ENCODE measurements around the gene EP400.
"Not testable (repeated sequence)": the region's sequence is repeated elsewhere in the genome, so short reads cannot be mapped to it uniquely, and the experiment has no call there.

The EP400 gene

DNA sequence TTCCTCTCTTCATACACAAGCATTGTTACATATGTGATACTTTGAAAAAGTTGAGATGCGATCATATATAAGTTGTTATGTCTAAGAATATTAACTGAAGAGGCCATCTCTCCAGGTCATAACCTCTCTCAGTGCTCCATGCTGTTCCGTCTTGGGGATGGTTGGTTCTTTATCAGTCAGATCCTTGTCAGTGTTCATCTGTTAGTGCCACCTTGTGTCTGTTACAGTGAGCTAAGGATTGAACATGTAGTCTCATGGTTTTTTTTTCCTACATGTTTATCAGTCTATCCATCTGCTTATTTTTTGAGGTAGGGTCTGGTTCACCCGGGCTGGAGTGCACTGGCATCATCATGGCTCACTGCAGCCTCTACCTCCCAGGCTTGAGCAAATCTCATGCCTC, 30.5 kb downstream of the EP400 start:
- peaks cover 11% of the 10 kb centered on the region for H3K4me1 Mint-ChIP-seq
- H3K4me3 Mint-ChIP-seq: no peak overlapping the region
- no peaks in the 10 kb centered on the region for H3K27me3 Mint-ChIP-seq
- no peak overlapping the region for H3K27ac Mint-ChIP-seq
- H3K36me3 Mint-ChIP-seq: peaks cover 39% of the 10 kb centered on the region
- H3K9me3 Mint-ChIP-seq: no peaks in the 10 kb centered on the region
- ATAC-seq: no peak

DNA sequence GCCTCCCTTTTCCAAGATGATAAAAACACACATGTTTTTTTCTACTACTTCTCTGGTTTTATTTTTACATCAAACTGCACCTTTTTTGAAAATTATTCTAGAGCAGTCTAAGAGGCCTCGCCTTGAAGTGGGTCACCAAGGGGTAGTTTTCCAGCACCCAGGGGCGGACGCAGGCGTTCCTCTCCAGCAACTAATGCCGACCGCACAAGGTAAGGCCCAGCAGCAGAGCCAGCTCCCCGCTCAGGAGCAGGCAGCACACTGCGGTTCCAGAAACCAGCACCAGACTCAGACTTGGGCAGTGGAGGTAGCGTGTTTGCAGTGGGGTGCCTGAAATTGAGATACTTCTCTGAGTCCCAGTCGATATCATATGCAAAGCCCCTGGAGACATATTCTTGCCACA, 31.6 kb downstream of the EP400 start:
- ATAC-seq: no peak
- H3K27ac Mint-ChIP-seq: no peak overlapping the region
- peaks cover 44% of the 10 kb centered on the region for H3K36me3 Mint-ChIP-seq
- no peaks in the 10 kb centered on the region for H3K9me3 Mint-ChIP-seq
- no peaks in the 10 kb centered on the region for H3K27me3 Mint-ChIP-seq
- H3K4me1 Mint-ChIP-seq: peaks cover 5% of the 10 kb centered on the region
- no peak overlapping the region for H3K4me3 Mint-ChIP-seq

DNA sequence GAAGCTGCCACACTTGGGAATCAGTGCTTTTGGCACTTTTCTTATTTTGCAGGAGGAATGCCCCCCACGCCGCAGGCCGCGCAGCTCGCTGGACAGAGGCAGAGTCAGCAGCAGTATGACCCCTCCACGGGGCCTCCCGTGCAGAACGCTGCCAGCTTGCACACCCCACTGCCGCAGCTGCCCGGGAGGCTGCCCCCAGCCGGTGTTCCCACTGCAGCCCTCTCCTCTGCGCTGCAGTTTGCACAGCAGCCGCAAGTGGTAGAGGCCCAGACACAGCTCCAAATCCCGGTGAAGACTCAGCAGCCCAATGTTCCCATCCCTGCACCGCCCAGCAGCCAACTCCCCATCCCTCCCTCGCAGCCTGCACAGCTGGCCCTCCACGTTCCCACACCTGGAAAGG, 32.3 kb downstream of the EP400 start:
- Mint-ChIP-seq H3K36me3 (peaks cover 49% of the 10 kb centered on the region), H3K27ac (no peak overlapping the region), H3K9me3 (no peaks in the 10 kb centered on the region), H3K4me1 (peaks cover 5% of the 10 kb centered on the region), H3K27me3 (no peaks in the 10 kb centered on the region), H3K4me3 (no peak overlapping the region)
- no peak for ATAC-seq

DNA sequence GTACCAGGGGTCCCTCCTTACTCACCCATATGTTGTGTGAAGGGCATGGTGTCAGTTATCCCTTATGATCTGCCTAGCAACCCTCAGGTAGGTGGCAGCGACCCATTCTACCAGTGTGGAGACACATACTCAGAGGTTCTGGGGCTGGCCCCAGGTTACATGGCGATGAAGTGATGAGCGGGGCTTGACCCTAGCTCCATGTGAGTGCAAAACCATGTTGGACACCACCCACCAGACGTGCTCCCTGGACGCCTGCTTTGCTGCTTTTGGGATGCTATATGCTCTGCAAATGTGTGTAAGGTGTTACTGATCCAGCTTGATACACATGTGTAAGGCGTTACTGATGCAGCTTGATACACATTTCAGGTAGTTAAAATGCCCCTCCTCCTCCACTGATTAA, 33.3 kb downstream of the EP400 start:
- no peak for ATAC-seq
- no peaks in the 10 kb centered on the region for H3K27me3 Mint-ChIP-seq
- no peaks in the 10 kb centered on the region for H3K4me1 Mint-ChIP-seq
- no peak overlapping the region for H3K4me3 Mint-ChIP-seq
- peaks cover 49% of the 10 kb centered on the region for H3K36me3 Mint-ChIP-seq
- no peaks in the 10 kb centered on the region for H3K9me3 Mint-ChIP-seq
- no peak overlapping the region for H3K27ac Mint-ChIP-seq

DNA sequence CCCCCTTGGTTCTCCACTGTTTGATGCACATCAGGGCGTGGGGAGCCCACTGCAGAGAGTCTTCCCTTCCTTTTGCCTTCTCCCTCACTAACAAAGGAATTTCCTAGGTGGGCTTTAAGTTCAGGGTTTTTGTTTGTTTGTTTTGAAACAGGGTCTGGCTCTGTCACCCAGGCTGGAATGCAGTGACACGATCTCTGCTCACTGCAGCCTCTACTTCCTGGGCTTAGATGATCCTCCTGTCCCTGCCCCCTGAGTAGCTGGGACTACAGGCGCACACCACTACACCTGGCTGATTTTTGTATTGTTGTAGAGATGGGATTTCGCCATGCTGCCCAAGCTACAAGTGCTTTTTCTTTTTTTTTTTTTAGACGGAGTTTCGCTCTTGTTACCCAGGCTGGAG, 33.8 kb downstream of the EP400 start:
- no peak for ATAC-seq
- no peaks in the 10 kb centered on the region for H3K27me3 Mint-ChIP-seq
- peaks cover 55% of the 10 kb centered on the region for H3K36me3 Mint-ChIP-seq
- H3K27ac Mint-ChIP-seq: no peak overlapping the region
- no peaks in the 10 kb centered on the region for H3K9me3 Mint-ChIP-seq
- no peaks in the 10 kb centered on the region for H3K4me1 Mint-ChIP-seq
- no peak overlapping the region for H3K4me3 Mint-ChIP-seq

DNA sequence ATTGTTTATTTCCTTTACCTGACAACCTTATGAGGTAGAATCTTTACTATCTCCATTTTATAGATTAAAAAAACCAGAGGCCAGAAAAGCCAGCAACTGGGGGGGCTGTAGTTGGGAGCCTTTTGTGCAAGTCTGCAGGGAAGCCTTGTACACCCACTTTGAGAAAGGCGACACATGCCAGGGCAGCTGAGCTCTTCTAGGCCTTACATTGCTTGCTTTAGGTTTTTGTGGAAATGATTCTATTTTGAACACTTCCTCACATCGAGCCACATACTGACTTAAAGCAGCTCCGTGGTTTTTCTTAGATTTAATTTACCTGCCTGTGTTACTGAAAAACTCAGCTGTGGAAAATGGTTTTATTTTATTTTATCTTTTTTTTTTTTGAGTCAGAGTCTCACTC, 34.6 kb downstream of the EP400 start:
- H3K4me1 Mint-ChIP-seq: no peaks in the 10 kb centered on the region
- ATAC-seq: no peak
- H3K27ac Mint-ChIP-seq: no peak overlapping the region
- H3K27me3 Mint-ChIP-seq: no peaks in the 10 kb centered on the region
- no peaks in the 10 kb centered on the region for H3K9me3 Mint-ChIP-seq
- peaks cover 61% of the 10 kb centered on the region for H3K36me3 Mint-ChIP-seq
- no peak overlapping the region for H3K4me3 Mint-ChIP-seq

DNA sequence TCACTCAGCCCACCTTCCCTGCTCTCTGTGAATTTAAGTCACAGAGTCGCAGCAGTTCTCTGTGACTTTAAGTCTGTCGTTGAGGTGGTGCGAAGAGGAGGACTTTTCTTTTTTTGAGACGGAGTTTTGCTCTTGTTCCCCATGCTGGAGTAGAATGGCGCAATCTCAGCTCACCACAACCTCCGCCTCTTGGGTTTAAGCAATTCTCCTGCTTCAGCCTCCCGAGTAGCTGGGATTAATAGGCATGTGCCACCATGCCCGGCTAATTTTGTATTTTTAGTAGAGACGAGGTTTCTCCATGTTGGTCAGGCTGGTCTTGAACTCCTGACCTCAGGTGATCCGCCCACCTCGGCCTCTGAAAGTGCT, 35.8 kb downstream of the EP400 start:
- H3K27me3 Mint-ChIP-seq, ATAC-seq, H3K4me3 Mint-ChIP-seq, H3K27ac Mint-ChIP-seq, H3K4me1 Mint-ChIP-seq, H3K9me3 Mint-ChIP-seq: not testable (repeated sequence)
- H3K36me3 Mint-ChIP-seq: peaks cover 65% of the 10 kb centered on the region

DNA sequence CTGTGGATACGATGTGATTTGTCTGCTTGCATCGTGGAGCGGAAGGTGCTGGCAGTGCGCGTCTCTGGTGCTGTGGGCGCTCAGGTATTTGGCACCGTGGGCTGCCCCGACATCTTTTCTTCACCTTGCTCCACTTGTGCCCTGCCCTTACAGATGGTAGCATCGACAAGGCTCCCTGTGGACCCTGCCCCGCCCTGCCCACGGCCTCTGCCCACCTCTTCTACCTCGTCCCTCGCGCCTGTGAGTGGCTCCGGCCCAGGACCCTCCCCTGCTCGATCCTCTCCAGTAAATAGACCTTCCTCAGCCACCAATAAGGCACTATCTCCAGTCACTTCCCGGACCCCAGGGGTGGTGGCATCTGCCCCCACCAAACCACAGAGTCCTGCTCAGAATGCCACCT, 36.6 kb downstream of the EP400 start:
- Mint-ChIP-seq H3K36me3 (peaks cover 68% of the 10 kb centered on the region), H3K4me1 (no peaks in the 10 kb centered on the region), H3K27me3 (no peaks in the 10 kb centered on the region), H3K27ac (no peak overlapping the region), H3K9me3 (no peaks in the 10 kb centered on the region), H3K4me3 (no peak overlapping the region)
- ATAC-seq: no peak

DNA sequence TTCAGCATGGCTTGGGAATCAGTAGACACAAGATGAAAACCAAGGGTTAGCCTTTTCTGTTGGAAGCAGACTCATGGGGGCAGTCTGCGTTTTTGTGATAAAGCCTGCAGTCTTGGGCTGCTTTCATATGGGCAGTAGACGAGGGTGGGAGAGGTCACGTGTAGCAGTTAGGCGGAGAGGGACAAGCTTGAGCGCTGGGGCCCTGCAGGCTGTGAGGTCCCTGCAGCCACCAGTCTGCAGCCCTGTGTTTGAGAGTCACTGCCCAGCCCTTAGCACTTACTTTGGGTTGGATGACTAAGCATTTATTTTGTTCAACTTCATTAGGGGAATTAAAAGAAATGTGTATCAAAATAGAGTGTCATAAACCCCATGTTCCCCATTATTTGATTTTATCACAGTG, 37.2 kb downstream of the EP400 start:
- Mint-ChIP-seq H3K36me3 (peaks cover 63% of the 10 kb centered on the region), H3K4me1 (no peaks in the 10 kb centered on the region), H3K27ac (no peak overlapping the region), H3K9me3 (no peaks in the 10 kb centered on the region), H3K27me3 (no peaks in the 10 kb centered on the region), H3K4me3 (no peak overlapping the region)
- no peak for ATAC-seq

DNA sequence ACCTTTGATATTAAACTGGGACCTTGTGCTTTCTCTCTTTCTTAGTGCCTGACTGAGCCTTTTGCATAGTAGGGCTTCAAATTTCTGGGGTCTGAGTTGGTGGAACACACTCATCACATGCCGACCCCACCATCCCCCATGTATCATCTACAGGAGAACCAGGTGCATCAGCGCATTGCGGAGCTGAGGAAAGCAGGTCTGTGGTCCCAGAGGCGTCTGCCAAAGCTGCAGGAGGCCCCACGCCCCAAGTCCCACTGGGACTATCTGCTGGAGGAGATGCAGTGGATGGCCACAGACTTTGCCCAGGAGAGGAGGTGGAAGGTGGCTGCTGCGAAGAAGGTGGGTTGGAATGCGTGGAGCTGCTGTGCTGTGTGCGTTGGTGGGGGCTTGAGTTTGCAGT, 37.8 kb downstream of the EP400 start:
- ATAC-seq: no peak
- H3K4me1 Mint-ChIP-seq: no peaks in the 10 kb centered on the region
- no peak overlapping the region for H3K27ac Mint-ChIP-seq
- peaks cover 65% of the 10 kb centered on the region for H3K36me3 Mint-ChIP-seq
- H3K27me3 Mint-ChIP-seq: no peaks in the 10 kb centered on the region
- H3K9me3 Mint-ChIP-seq: no peaks in the 10 kb centered on the region
- H3K4me3 Mint-ChIP-seq: no peak overlapping the region

DNA sequence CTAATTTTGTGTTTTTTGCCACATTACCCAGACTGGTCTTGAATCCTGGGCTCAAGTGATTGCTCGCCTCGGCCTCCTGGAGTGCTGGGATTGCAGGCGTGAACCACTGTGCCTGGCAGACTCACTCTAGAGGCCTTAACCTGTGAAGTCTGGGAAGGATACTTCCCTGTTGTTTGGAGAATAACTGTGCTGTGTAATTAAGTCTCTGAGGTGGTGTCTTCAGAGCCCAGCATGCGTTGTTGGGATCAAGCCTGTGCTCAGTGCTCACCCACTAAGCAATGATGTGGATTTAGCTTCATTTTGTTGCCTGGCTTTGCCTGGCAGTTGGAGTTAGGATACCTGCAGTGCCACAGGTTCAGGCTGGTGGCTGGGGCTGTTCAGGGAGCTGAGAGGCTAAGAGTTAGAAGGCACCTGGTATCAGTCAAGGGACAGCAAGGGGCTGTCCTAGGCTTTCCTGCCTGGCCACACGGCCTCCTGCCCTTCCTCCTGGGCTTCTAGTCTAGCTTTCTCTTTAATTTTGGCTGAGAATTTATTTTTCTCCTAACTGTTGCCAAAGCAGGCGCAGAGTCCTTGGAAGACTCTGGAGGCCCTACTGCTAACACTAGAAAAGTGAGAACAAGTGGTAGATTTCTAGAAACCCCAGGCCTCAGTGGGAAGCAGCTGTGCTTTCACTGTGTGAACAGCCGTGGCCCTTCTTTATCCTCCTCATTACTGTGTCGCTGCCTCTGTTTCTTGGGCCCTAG, 38.5 kb downstream of the EP400 start:
- Mint-ChIP-seq H3K36me3 (peaks cover 67% of the 10 kb centered on the region), H3K4me3 (no peak overlapping the region), H3K27ac (no peak overlapping the region)

DNA sequence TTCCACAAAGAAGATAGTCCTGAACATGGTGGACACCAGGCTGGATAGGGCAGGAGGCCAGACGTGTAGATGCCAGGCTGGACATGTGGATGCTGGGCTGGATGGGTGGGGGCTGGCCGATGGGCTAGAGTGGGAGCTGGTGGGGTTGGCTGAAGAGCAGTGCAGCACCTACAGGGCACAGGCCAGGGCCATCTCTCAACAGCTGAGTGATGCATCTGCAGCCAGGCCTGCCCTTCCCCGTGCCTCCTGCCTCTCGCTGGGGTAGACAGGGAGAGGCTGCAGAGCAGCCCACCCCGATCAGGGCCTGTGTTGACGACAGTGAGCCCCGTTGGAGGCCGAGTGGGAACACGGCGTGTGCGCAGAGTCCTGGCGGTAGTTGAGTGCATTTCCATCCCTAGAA, 39.3 kb downstream of the EP400 start:
- ATAC-seq: no peak
- peaks cover 3% of the 10 kb centered on the region for H3K4me1 Mint-ChIP-seq
- H3K27ac Mint-ChIP-seq: no peak overlapping the region
- peaks cover 69% of the 10 kb centered on the region for H3K36me3 Mint-ChIP-seq
- no peaks in the 10 kb centered on the region for H3K9me3 Mint-ChIP-seq
- no peak overlapping the region for H3K4me3 Mint-ChIP-seq
- no peaks in the 10 kb centered on the region for H3K27me3 Mint-ChIP-seq

More for the DNA sequence above, 38.5 kb downstream of the EP400 start:
- ATAC-seq: no peak
- no peaks in the 10 kb centered on the region for H3K4me1 Mint-ChIP-seq
- H3K27me3 Mint-ChIP-seq: no peaks in the 10 kb centered on the region
- H3K9me3 Mint-ChIP-seq: no peaks in the 10 kb centered on the region

DNA sequence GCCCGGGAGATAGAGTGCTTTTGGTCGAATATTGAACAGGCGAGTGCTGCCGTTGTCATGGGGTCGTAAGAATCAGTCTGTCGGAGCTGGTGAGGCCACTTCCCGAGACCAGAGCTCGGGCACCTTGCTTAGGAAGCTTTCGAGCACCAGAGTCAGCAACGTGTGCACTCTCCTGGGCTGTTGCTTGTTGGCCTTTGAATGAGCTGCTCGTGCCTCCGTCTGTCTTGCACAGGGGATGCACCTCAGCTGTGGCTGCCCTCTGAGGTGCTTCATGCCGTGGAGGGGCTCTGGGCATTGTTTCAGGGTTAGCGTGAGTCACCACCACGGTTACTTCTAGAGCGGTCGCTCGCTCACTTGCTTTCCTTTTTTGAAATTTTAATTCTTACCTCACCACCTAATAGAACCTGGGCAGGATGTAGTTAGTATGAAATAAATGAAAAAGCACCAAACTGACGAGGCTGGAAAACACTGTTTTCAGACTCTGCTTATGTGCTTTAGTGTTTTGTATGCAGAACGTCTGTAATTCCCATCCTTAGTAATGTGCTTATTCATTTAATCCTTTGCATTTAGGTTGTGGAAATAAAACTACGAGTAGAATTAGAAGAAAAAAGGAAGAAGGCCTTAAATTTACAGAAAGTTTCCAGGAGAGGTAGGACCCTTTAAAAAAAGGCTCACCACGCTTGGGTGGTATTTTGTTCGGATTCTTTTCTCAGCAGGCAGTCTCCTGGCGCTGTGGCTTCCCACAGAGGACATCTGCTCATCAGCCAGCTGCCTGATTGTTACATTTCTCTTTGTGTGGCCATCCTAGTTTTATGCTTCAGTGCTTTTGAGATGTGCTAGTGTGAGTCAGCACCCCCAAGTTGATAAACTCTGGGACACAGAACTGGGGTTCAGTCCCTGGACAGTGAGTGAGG, 40.6 kb downstream of the EP400 start:
- peaks cover 81% of the 10 kb centered on the region for H3K36me3 Mint-ChIP-seq
- no peak overlapping the region for H3K27ac Mint-ChIP-seq
- H3K4me1 Mint-ChIP-seq: peaks cover 7% of the 10 kb centered on the region
- ATAC-seq: no peak
- H3K4me3 Mint-ChIP-seq: no peak overlapping the region
- H3K9me3 Mint-ChIP-seq: no peaks in the 10 kb centered on the region
- H3K27me3 Mint-ChIP-seq: no peaks in the 10 kb centered on the region

DNA sequence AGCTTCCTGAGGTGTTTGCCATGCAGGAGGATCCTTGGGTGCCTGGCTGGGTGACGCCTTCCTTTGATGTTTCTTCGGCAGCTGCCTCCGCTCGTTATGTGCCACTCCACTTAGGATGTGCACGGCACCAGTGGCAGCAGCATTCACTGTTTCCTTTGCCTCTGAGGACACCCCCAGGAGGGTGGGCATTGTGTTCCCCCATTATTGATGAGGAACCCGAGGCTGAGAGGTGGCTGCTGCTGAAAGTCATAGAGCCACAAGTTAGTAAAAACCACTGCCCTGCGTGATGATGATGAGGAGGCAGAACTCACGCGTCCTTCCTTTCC, 41.2 kb downstream of the EP400 start:
- no peaks in the 10 kb centered on the region for H3K27me3 Mint-ChIP-seq
- no peak for ATAC-seq
- H3K4me3 Mint-ChIP-seq: no peak overlapping the region
- peaks cover 7% of the 10 kb centered on the region for H3K4me1 Mint-ChIP-seq
- peaks cover 81% of the 10 kb centered on the region for H3K36me3 Mint-ChIP-seq
- no peaks in the 10 kb centered on the region for H3K9me3 Mint-ChIP-seq
- H3K27ac Mint-ChIP-seq: no peak overlapping the region

DNA sequence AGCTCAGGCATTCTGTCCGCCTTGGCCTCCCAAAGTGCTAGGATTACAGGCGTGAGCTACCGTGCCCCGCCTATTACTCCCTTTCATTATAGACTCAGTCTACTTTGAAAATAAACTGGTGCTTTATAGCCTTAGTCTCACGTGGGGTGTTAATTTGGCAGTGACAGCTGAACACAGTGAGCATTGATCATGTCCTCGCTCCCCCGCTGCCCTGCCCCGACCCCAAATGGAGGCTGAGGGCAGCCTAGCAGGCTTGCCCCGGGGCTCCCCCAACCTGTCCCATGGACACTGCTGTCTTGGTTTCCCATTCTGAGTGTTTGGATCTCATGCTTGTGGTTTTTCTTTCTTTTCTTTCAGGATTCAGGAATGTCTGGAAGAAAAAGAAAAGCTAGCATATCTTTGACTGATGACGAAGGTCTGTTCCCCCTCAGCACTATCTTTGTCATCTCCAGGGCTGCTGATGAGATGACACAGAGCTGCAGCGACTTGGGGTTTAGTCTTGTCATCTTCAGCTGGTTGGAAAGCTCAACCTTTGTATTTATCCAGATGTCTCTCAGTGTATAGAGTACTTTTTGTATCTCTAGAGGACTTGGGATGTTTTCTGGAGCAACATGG, 42.2 kb downstream of the EP400 start:
- peaks cover 7% of the 10 kb centered on the region for H3K4me1 Mint-ChIP-seq
- no peaks in the 10 kb centered on the region for H3K9me3 Mint-ChIP-seq
- peaks cover 77% of the 10 kb centered on the region for H3K36me3 Mint-ChIP-seq
- no peak for ATAC-seq
- H3K27me3 Mint-ChIP-seq: no peaks in the 10 kb centered on the region
- H3K4me3 Mint-ChIP-seq: no peak overlapping the region
- no peak overlapping the region for H3K27ac Mint-ChIP-seq

DNA sequence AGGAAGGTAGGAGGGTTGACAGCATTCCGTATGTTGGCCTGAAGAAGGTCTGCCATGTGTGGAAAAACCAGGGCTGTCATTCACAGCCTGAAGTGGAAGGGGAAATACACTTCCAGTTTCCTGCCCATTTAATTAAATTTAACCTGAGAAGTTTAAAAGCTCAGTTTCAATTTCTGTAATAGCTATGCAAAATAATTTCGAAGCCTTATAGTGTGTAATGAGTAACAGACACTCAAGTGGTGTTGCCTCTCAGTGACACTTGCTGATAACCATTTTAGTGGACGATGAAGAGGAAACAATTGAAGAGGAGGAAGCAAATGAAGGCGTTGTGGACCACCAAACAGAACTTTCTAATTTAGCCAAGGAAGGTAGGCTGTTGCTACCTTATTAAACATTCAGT, 44.8 kb downstream of the EP400 start:
- Mint-ChIP-seq H3K27ac (peak overlapping the region; percentile 2), H3K4me3 (no peak overlapping the region)
- ATAC-seq: no peak

More for the DNA sequence above, 44.8 kb downstream of the EP400 start:
- no peaks in the 10 kb centered on the region for H3K9me3 Mint-ChIP-seq
- H3K4me1 Mint-ChIP-seq: peaks cover 7% of the 10 kb centered on the region
- peaks cover 66% of the 10 kb centered on the region for H3K36me3 Mint-ChIP-seq
- H3K27me3 Mint-ChIP-seq: no peaks in the 10 kb centered on the region
